Smooth muscle cell (in vitro differentiated cells): Measurements from ENCODE around the gene MARK1. TPM values are rescaled to one million over a fixed set of nuclear protein-coding genes. Genes with fewer than 3 reads are reported as not detected.
"Not testable (repeated sequence)": the region's sequence is repeated elsewhere in the genome, so short reads cannot be mapped to it uniquely, and the experiment has no call there.

Source experiments
- DNase-seq: peaks from one replicate; lab custom pipeline; 2025; ENCODE audit not compliant: unreplicated experiment; lab: John Stamatoyannopoulos, UW
- H2AFZ ChIP-seq: fragments of 200-600 bp; sonication (generic); 2 replicates; pipeline ENCODE4 v1.6.0; 2016; ENCODE audit warnings: antibody characterized with exemption, low read depth, mild to moderate bottlenecking
- H3F3A ChIP-seq: fragments of 200-600 bp; sonication (generic); 2 replicates; pipeline ENCODE4 v1.6.0; 2017; ENCODE audit warnings: antibody characterized with exemption, low read depth
- H3K27ac ChIP-seq: fragments of 200-600 bp; sonication (generic); 2 replicates; pipeline ENCODE4 v1.5.1; 2016; ENCODE audit warnings: low read depth, mild to moderate bottlenecking
- H3K27me3 ChIP-seq: fragments of 200-600 bp; sonication (generic); 2 replicates; pipeline ENCODE4 v1.6.1; 2016; ENCODE audit warnings: low read depth, mild to moderate bottlenecking
- H3K36me3 ChIP-seq: fragments of 200-600 bp; sonication (generic); 2 replicates; pipeline ENCODE4 v1.5.1; 2016; ENCODE audit warnings: low read depth
- H3K4me1 ChIP-seq: fragments of 200-600 bp; sonication (generic); 2 replicates; pipeline ENCODE4 v1.5.1; 2016; ENCODE audit warnings: low read depth
- H3K4me2 ChIP-seq: fragments of 200-600 bp; sonication (generic); 2 replicates; pipeline ENCODE4 v1.6.0; 2016; ENCODE audit warnings: mild to moderate bottlenecking
- H3K4me3 ChIP-seq: fragments of 200-600 bp; sonication (generic); 2 replicates; pipeline ENCODE4 v1.5.1; 2016; ENCODE audit warnings: mild to moderate bottlenecking
- H3K79me2 ChIP-seq: fragments of 200-600 bp; sonication (generic); 2 replicates; pipeline ENCODE4 v1.6.0; 2016; ENCODE audit warnings: low read depth, mild to moderate bottlenecking
- H3K9ac ChIP-seq: fragments of 200-600 bp; sonication (generic); 2 replicates; pipeline ENCODE4 v1.6.0; 2016; ENCODE audit warnings: low read depth
- H3K9me3 ChIP-seq: fragments of 200-600 bp; sonication (generic); replicated peaks from 2 replicates; pipeline ENCODE4 v1.5.1; 2016; ENCODE audit warnings: low read depth
- H4K20me1 ChIP-seq: fragments of 200-600 bp; sonication (generic); 2 replicates; pipeline ENCODE4 v1.6.0; 2016; ENCODE audit warnings: low read depth
- CTCF ChIP-seq: fragments of 200-600 bp; sonication (generic); IDR thresholded peaks from 2 replicates; pipeline ENCODE4 v1.5.1; 2017; ENCODE audit warnings: borderline replicate concordance, mild to moderate bottlenecking, antibody characterized with exemption; ENCODE audit not compliant: insufficient read depth, poor library complexity, severe bottlenecking
- WGBS: methylation state at CpG from one replicate; pipeline ENCODE4 v1.1.7; 2016; ENCODE audit warnings: low lambda C conversion rate; 5-methylcytosine and 5-hydroxymethylcytosine counted together
- polyA plus RNA-seq: library from polyadenylated mRNA; unstranded; fragments of >200 nt; fragmentation: Nextera tagmentation; extraction: Ambion mirVana; gene quantifications from 2 replicates; pipeline ENCODE4 v1.2.1, GENCODE V29; 2016
- total RNA-seq: library from RNA; depleted of rRNA; stranded (reverse); fragments of >200 nt; gene quantifications from 2 replicates; pipeline ENCODE4 v1.2.3, GENCODE V29; 2014

The MARK1 gene
- total and polyA plus RNA-seq, 2 experiments from 2014 or later: 4.4 to 5.5 TPM

DNA sequence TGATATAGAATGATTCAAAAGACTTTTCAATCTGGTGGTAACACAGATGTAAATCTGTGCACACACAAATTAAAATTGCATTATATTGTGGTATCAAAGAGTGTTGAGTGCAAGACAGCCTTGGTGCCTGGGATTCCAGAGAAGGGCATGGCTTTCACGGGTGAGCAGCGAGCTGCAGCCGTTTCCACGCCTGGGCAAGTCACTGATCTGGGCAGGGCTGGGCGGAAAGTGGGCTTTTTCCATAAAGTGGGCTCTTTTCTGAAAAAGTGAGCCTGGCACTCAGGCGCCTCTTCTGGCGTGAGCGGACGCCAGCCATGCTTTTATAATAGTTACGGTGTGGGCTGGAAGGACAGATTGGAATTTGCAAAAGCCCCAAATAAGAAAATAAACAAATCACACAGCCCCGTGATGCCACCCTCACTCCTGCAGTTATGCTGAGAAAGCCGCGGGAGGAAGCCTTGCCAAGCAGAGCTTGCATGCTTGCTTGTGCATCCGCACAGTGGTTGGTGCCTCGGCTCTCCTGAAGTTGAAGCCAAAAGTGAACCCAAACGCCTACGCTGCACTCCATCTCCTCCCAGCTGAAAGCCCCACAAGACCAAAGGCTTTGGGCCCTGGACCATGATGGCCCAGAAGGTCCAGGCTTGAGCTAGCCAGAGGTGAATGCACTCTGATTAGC, 155.1 kb downstream of the MARK1 start:
- no peak overlapping the region for H3K4me2 ChIP-seq
- no peaks in the 10 kb centered on the region for H3K4me1 ChIP-seq
- no peaks in the 10 kb centered on the region for H4K20me1 ChIP-seq
- H3K4me3 ChIP-seq: no peak overlapping the region
- no peaks in the 10 kb centered on the region for H3K27me3 ChIP-seq
- DNase-seq: no peak
- H3K36me3 ChIP-seq: no peaks in the 10 kb centered on the region
- H3K79me2 ChIP-seq: no peaks in the 10 kb centered on the region
- H3K27ac ChIP-seq: no peak overlapping the region
- no peak overlapping the region for H2AFZ ChIP-seq
- no peaks in the 10 kb centered on the region for H3K9me3 ChIP-seq
- H3K9ac ChIP-seq: no peak overlapping the region
- TF ChIP-seq CTCF: no peak
- WGBS: 89% methylated on average over 17 of the region's 17 CpGs
- H3F3A ChIP-seq: no peaks in the 10 kb centered on the region

DNA sequence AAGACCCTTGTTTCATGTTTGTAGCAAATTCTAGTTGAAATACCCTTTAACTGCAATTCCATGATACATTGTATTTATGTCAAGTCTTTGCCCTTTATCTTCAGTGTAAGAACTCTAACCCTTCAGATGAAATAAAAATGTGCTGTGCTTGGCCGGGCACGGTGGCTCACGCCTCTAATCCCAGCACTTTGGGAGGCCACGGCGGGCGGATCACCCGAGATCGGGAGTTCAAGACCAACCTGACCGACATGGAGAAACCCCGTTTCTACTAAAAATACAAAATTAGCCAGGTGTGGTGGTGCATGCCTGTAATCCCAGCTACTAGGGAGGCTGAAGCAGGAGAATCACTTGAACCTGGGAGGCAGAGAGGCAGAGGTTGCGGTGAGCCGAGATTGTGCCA, 155.8 kb downstream of the MARK1 start:
- not testable (repeated sequence) for H3K9ac ChIP-seq, H4K20me1 ChIP-seq, H3K4me3 ChIP-seq, H3K4me1 ChIP-seq, H3K27ac ChIP-seq, H3K27me3 ChIP-seq, H3K36me3 ChIP-seq, H3K4me2 ChIP-seq, H3F3A ChIP-seq, H3K79me2 ChIP-seq, DNase-seq, H3K9me3 ChIP-seq, H2AFZ ChIP-seq
- 96% methylated on average over 12 of the region's 12 CpGs for WGBS

DNA sequence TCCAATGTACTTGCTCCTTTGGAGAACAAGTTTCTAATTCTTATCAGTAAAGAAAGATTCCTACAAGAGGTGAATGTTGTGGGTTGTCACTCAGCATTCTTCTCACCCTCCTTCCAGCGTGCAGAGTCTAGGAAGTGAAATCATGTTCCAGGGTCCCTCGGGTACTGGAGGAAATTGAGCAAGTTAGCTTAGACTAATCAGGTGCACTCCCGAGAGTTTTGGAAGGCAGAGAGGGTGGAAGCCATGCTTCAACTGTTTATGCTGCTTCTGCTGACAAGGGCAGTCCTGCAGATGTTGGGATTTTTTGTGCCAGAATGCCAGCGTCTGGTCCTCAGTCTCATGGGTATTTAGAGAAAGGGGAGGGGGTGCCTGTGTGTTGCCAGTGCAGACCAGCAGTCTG, 157.0 kb downstream of the MARK1 start:
- no peak overlapping the region for H3K4me2 ChIP-seq
- H3K9ac ChIP-seq: no peak overlapping the region
- no peaks in the 10 kb centered on the region for H3K79me2 ChIP-seq
- no peaks in the 10 kb centered on the region for H4K20me1 ChIP-seq
- no peaks in the 10 kb centered on the region for H3K9me3 ChIP-seq
- no peak overlapping the region for H3K4me3 ChIP-seq
- TF ChIP-seq CTCF: no peak
- H3F3A ChIP-seq: no peaks in the 10 kb centered on the region
- no peak for DNase-seq
- H3K36me3 ChIP-seq: no peaks in the 10 kb centered on the region
- no peaks in the 10 kb centered on the region for H3K4me1 ChIP-seq
- H2AFZ ChIP-seq: no peak overlapping the region
- H3K27me3 ChIP-seq: peaks cover 12% of the 10 kb centered on the region
- H3K27ac ChIP-seq: no peak overlapping the region
- WGBS: 90% methylated on average over 4 of the region's 4 CpGs

- H3K4me1 ChIP-seq: no peaks in the 10 kb centered on the region
- no peaks in the 10 kb centered on the region for H4K20me1 ChIP-seq
- no peak overlapping the region for H3K27ac ChIP-seq
- peaks cover 22% of the 10 kb centered on the region for H3K27me3 ChIP-seq
- no peak overlapping the region for H3K4me2 ChIP-seq
- WGBS: 82% methylated on average over 3 of the region's 3 CpGs
- no peak for DNase-seq
- no peak for TF ChIP-seq CTCF
- no peaks in the 10 kb centered on the region for H3K9me3 ChIP-seq
- H3K9ac ChIP-seq: no peak overlapping the region
- H3K36me3 ChIP-seq: no peaks in the 10 kb centered on the region
- no peaks in the 10 kb centered on the region for H3F3A ChIP-seq
- no peaks in the 10 kb centered on the region for H3K79me2 ChIP-seq
- no peak overlapping the region for H2AFZ ChIP-seq
- H3K4me3 ChIP-seq: no peak overlapping the region
Measured at GRCh38 chr1:220685879-220686278, 157.9 kb downstream of the MARK1 start.
